ENCODE measurements around the gene MIPOL1. TPM values are rescaled to one million over a fixed set of nuclear protein-coding genes. Genes with fewer than 3 reads are reported as not detected.
A peak's percentile ranks its signal among the peaks of the same experiment; 100 is the strongest.

Gene MIPOL1
- total and polyA plus RNA-seq, 2 of the 13 experiments (the other 11 are each of a cell fraction or from before 2014, with no cell fraction given): 8.6 to 34.2 TPM

- peak; percentile 54 for TF ChIP-seq ELF4 (CRISPR knock-in tag; IDR thresholded peaks at IDR 0.05; ENCODE audit: borderline replicate concordance)
- 0 out of 2 replicates have a peak, but pooled peaks have one; percentile 60 for TF ChIP-seq STAT6 (CRISPR knock-in tag; IDR thresholded peaks at IDR 0.05; ENCODE audit: borderline replicate concordance)
- TF ChIP-seq PBX2 (CRISPR knock-in tag; IDR thresholded peaks at IDR 0.05): no peak
- no peak for TF ChIP-seq ELF1 (CRISPR knock-in tag; IDR thresholded peaks at IDR 0.05)
- no peak for TF ChIP-seq CEBPZ (IDR thresholded peaks at IDR 0.05; ENCODE audit: low read length)
- 0 out of 2 replicates have a peak, but pooled peaks have one; percentile 30 for TF ChIP-seq ZBTB25 (CRISPR knock-in tag; IDR thresholded peaks at IDR 0.05)
- TF ChIP-seq ZFP36L1 (CRISPR knock-in tag; IDR thresholded peaks at IDR 0.05): 0 out of 2 replicates have a peak, but pooled peaks have one; percentile 24
- TF ChIP-seq FIP1L1 (IDR thresholded peaks at IDR 0.05; ENCODE audit: borderline replicate concordance, insufficient read depth, low read depth, low read length): no peak
- no peak for TF ChIP-seq ZNF383 (CRISPR knock-in tag; IDR thresholded peaks at IDR 0.05; ENCODE audit: borderline replicate concordance)
- TF ChIP-seq HNF4A (CRISPR knock-in tag; IDR thresholded peaks at IDR 0.05): peak; percentile 92
- TF ChIP-seq HNRNPUL1 (IDR thresholded peaks at IDR 0.05; ENCODE audit: low read depth, low read length): no peak
- TF ChIP-seq MED1 (CRISPR knock-in tag; IDR thresholded peaks at IDR 0.05): peak; percentile 29; the same call in 1 of the 2 replicates
- no peak for TF ChIP-seq DNMT3B (CRISPR knock-in tag; conservative IDR thresholded peaks at IDR 0.05)
- TF ChIP-seq AHR (CRISPR knock-in tag; IDR thresholded peaks at IDR 0.05): no peak
- TF ChIP-seq ZNF260 (CRISPR knock-in tag; IDR thresholded peaks at IDR 0.05; ENCODE audit: borderline replicate concordance, low read depth): no peak
- no peak for TF ChIP-seq JUN (CRISPR knock-in tag; IDR thresholded peaks at IDR 0.05)
- TF ChIP-seq GABPA (IDR thresholded peaks at IDR 0.05; ENCODE audit: low read depth, low read length): no peak
- no peak for TF ChIP-seq GABPA (CRISPR knock-in tag; IDR thresholded peaks at IDR 0.05; ENCODE audit: low read depth)
Measured at GRCh38 chr14:37585971-37586796, 388.4 kb downstream of the MIPOL1 start (continued).
